Activated naive CD8-positive, alpha-beta T cell treated with anti-CD3 and anti-CD28 coated beads, Interleukin-2, amount 50 U/mL, for 16 hours (primary cell): ENCODE measurements around the gene SLC13A1.
"Not testable (repeated sequence)": the region's sequence is repeated elsewhere in the genome, so short reads cannot be mapped to it uniquely, and the experiment has no call there.

Experiments used
- DNase-seq: peaks from one replicate; pipeline ENCODE4 v3.0.0-alpha.2; 2020; ENCODE audit warnings: low read depth, low spot score

SLC13A1 gene

GRCh38 chr7:123126171-123126570, 73.6 kb downstream of the SLC13A1 start:
- no peak for DNase-seq

GRCh38 chr7:123125231-123125630, 74.5 kb downstream of the SLC13A1 start:
- DNase-seq: no peak

GRCh38 chr7:123122916-123123315, 76.9 kb downstream of the SLC13A1 start:
- DNase-seq: no peak

GRCh38 chr7:123120286-123120685, 79.5 kb downstream of the SLC13A1 start:
- DNase-seq: no peak

GRCh38 chr7:123115331-123115730, 84.4 kb downstream of the SLC13A1 start:
- DNase-seq: no peak

GRCh38 chr7:123114288-123114687, 85.5 kb downstream of the SLC13A1 start:
- DNase-seq: no peak

GRCh38 chr7:123112833-123113232, 86.9 kb downstream of the SLC13A1 start:
- no peak for DNase-seq

- no peak for DNase-seq
Observed at GRCh38 chr7:123099712-123100111, 100.1 kb downstream of the SLC13A1 start.

GRCh38 chr7:123096976-123097375, 102.8 kb downstream of the SLC13A1 start:
- DNase-seq: no peak

GRCh38 chr7:123096434-123096833, 103.3 kb downstream of the SLC13A1 start:
- no peak for DNase-seq

- no peak for DNase-seq
Observed at GRCh38 chr7:123090456-123090855, 109.3 kb downstream of the SLC13A1 start.

- not testable (repeated sequence) for DNase-seq
Observed at GRCh38 chr7:123086910-123087309, 112.9 kb downstream of the SLC13A1 start.

- not testable (repeated sequence) for DNase-seq
Observed at GRCh38 chr7:123084861-123085260, 114.9 kb downstream of the SLC13A1 start.

- DNase-seq: no peak
Observed at GRCh38 chr7:123079021-123079420, 120.7 kb downstream of the SLC13A1 start.

GRCh38 chr7:123075838-123076467, 123.8 kb downstream of the SLC13A1 start:
- DNase-seq: no peak

- no peak for DNase-seq
Observed at GRCh38 chr7:123070702-123071286, 129.0 kb downstream of the SLC13A1 start.

GRCh38 chr7:123067814-123068213, 132.0 kb downstream of the SLC13A1 start:
- DNase-seq: no peak
